GM12878 (cell line): ENCODE results near the gene DCPS. TPM values are rescaled to one million over a fixed set of nuclear protein-coding genes. Genes with fewer than 3 reads are reported as not detected.
"Not testable (repeated sequence)": the region's sequence is repeated elsewhere in the genome, so short reads cannot be mapped to it uniquely, and the experiment has no call there.

Experiments
- ATAC-seq: fragments of 200-7000 bp; cut with Tn5 transposase; 3 replicates; pipeline ENCODE4 v1.9.1; 2020; ENCODE audit warnings: mild to moderate bottlenecking, moderate library complexity
- BruUV-seq: library from RNA; stranded (reverse); fragments of 400-500 nt; replicated peaks from 2 replicates; lab custom pipeline; 2021; lab: Mats Ljungman, UMichigan
- CTCF ChIA-PET: fragments of 300-600 bp; sonication (Branson Sonifier 250); formaldehyde crosslinking; extraction: SDS; loops from one replicate; lab custom pipeline; 2021; ENCODE audit warnings: inconsistent platforms; lab: Yijun Ruan, JAX
- POLR2A ChIA-PET: fragments of 350-600 bp; formaldehyde crosslinking; extraction: SDS; loops from one replicate; lab custom pipeline; 2021; ENCODE audit warnings: inconsistent platforms; lab: Charles Lee
- RAD21 ChIA-PET: fragments of 300-600 bp; sonication (Branson Sonifier 250); formaldehyde crosslinking; loops from one replicate; lab custom pipeline; 2023; ENCODE audit warnings: antibody characterized with exemption; ENCODE audit not compliant: unreplicated experiment; lab: Charles Lee
- SMC1A ChIA-PET: fragments of 300-600 bp; sonication (Branson Sonifier 250); formaldehyde crosslinking; loops from one replicate; lab custom pipeline; 2023; ENCODE audit not compliant: unreplicated experiment, uncharacterized antibody; lab: Charles Lee
- DNase-seq: peaks from one replicate; pipeline ENCODE4 v3.0.0-alpha.2; 2011; ENCODE audit warnings: low read depth, low spot score
- FAIRE-seq: peaks from 3 replicates; lab custom pipeline; 2011; peaks lifted over from hg19 to GRCh38; lab: Jason Lieb, UNC
- H2AFZ ChIP-seq: 2 replicates; pipeline ENCODE4 v1.6.0; 2011; ENCODE audit warnings: low read depth, low read length, control low read depth; ENCODE audit not compliant: control insufficient read depth
- H3K27ac ChIP-seq: 2 replicates; pipeline ENCODE4 v1.5.1; 2011; ENCODE audit warnings: control low read depth; ENCODE audit not compliant: control insufficient read depth, insufficient read depth
- H3K27me3 ChIP-seq, 2 experiments: replicated peaks in 1 of 2; 2 replicates each; pipeline versions ENCODE4 v1.6.0 to v1.6.1; 2011; ENCODE audit warnings: low read length in 1 of 2; ENCODE audit not compliant: control insufficient read depth in 2 of 2, insufficient read depth in 2 of 2
- H3K36me3 ChIP-seq, 2 experiments: 2 replicates each; pipeline ENCODE4 v1.5.1; 2011; ENCODE audit warnings: low read length in 1 of 2; ENCODE audit not compliant: control insufficient read depth in 2 of 2, insufficient read depth in 2 of 2
- H3K4me1 ChIP-seq: 2 replicates; pipeline ENCODE4 v1.6.1; 2011; ENCODE audit warnings: mild to moderate bottlenecking, low read length, moderate library complexity, mixed read lengths; ENCODE audit not compliant: control insufficient read depth, insufficient read depth
- H3K4me2 ChIP-seq: 2 replicates; pipeline ENCODE4 v1.6.0; 2011; ENCODE audit warnings: control low read depth; ENCODE audit not compliant: control insufficient read depth, insufficient read depth
- H3K4me3 ChIP-seq: fragments of 200-600 bp; sonication (generic); 2 replicates; pipeline ENCODE4 v1.5.1; 2016
- H3K79me2 ChIP-seq: 2 replicates; pipeline ENCODE4 v1.6.0; 2011; ENCODE audit warnings: low read length; ENCODE audit not compliant: control insufficient read depth, insufficient read depth
- H3K9ac ChIP-seq: 2 replicates; pipeline ENCODE4 v1.8.0; 2011; ENCODE audit warnings: low read length, control low read depth, mixed read lengths; ENCODE audit not compliant: control insufficient read depth, insufficient read depth
- H3K9me3 ChIP-seq: replicated peaks from 3 replicates; pipeline ENCODE4 v1.5.1; 2011; ENCODE audit warnings: mild to moderate bottlenecking, low read length; ENCODE audit not compliant: control insufficient read depth, insufficient read depth
- H4K20me1 ChIP-seq: 2 replicates; pipeline ENCODE4 v1.6.0; 2011; ENCODE audit not compliant: control insufficient read depth, insufficient read depth
- ATF2 ChIP-seq: IDR thresholded peaks from 2 replicates; pipeline ENCODE4 v1.6.1; 2012; ENCODE audit warnings: low read length, inconsistent platforms
- BCL11A ChIP-seq: IDR thresholded peaks from 2 replicates; pipeline ENCODE4 v1.6.1; 2011; ENCODE audit warnings: low read depth, low read length
- BCL3 ChIP-seq: IDR thresholded peaks from 2 replicates; pipeline ENCODE4 v1.6.1; 2011; ENCODE audit warnings: borderline replicate concordance, low read depth, mild to moderate bottlenecking, moderate library complexity, low read length; ENCODE audit not compliant: insufficient read depth, poor library complexity, severe bottlenecking
- CEBPZ ChIP-seq: fragments of 150-350 bp; IDR thresholded peaks from 2 replicates; pipeline ENCODE4 v1.6.1; 2016; ENCODE audit warnings: low read depth, low read length
- EZH2 ChIP-seq: IDR thresholded peaks from 2 replicates; pipeline ENCODE4 v1.6.1; 2012; ENCODE audit warnings: low read depth, mild to moderate bottlenecking, control low read depth, inconsistent platforms, low read length, borderline replicate concordance; ENCODE audit not compliant: control insufficient read depth
- NR2C2 ChIP-seq: IDR thresholded peaks from 2 replicates; pipeline ENCODE4 v1.6.1; 2011; ENCODE audit warnings: borderline replicate concordance, low read depth; ENCODE audit not compliant: control insufficient read depth, insufficient read length
- PAX5 ChIP-seq: IDR thresholded peaks from 2 replicates; pipeline ENCODE4 v1.6.1; 2011; ENCODE audit warnings: low read depth, low read length, borderline replicate concordance
- PAX8 ChIP-seq: fragments of 450-650 bp; IDR thresholded peaks from 2 replicates; pipeline ENCODE4 v1.6.1; 2017; ENCODE audit warnings: mild to moderate bottlenecking, moderate library complexity
- RBBP5 ChIP-seq: fragments of 200-600 bp; sonication (generic); conservative IDR thresholded peaks from 2 replicates; pipeline ENCODE4 v1.6.1; 2016
- RUNX3 ChIP-seq: IDR thresholded peaks from 2 replicates; pipeline ENCODE4 v1.6.1; 2012; ENCODE audit warnings: low read length, inconsistent platforms
- SP1 ChIP-seq: IDR thresholded peaks from one replicate; pipeline ENCODE4 v1.6.1; 2011; ENCODE audit warnings: low read depth, low read length
- ZNF384 ChIP-seq: IDR thresholded peaks from 2 replicates; pipeline ENCODE4 v1.6.1; 2012; ENCODE audit warnings: low read depth, mild to moderate bottlenecking, low read length, improper control_type of control experiment, borderline replicate concordance
- WGBS: methylation state at CpG from one replicate; pipeline ENCODE4 v1.1.6; 2016; ENCODE audit warnings: low lambda C conversion rate; ENCODE audit not compliant: insufficient replicate concordance, insufficient coverage; ENCODE audit errors: missing lambda C conversion rate; 5-methylcytosine and 5-hydroxymethylcytosine counted together
- in situ Hi-C: fragments of 300-500 bp; cut with MboI; formaldehyde crosslinking; loops from 9 replicates; pipeline ENCODE4 v1.14.3; 2018; ENCODE audit warnings: mixed read lengths
- intact Hi-C: fragments of 100-400 bp; cut with micrococcal nuclease; formaldehyde crosslinking; loops from one replicate; pipeline ENCODE4 v1.14.2; 2022; ENCODE audit not compliant: unreplicated experiment
- polyA plus RNA-seq, 11 experiments: library from polyadenylated mRNA; depleted of rRNA in 4 of 11; unstranded in 6 of 11; stranded (reverse) in 5 of 11; fragments of >200 nt; fragmentation: Nextera tagmentation in 4 of 11; fragmentation: Illumina TruSeq in 1 of 11; extraction: Ambion mirVana in 4 of 11; extraction: Trizol in 1 of 11; gene quantifications; 1 replicate in 1 of 11; 2 replicates in 10 of 11; pipeline versions ENCODE4 v1.2.1 to v1.2.3, GENCODE V29; 2011 to 2016; ENCODE audit warnings: inconsistent platforms in 2 of 11, missing spikeins in 2 of 11, low read depth in 1 of 11
- total RNA-seq, 4 experiments: library from RNA; depleted of rRNA in 3 of 4; stranded (reverse); fragments of >200 nt in 3 of 4; fragmentation: Illumina TruSeq in 1 of 4; extraction: Trizol in 1 of 4; gene quantifications; 2 replicates each; pipeline versions ENCODE4 v1.2.1 to v1.2.3, GENCODE V29; 2013 to 2021

The DCPS gene
- total and polyA plus RNA-seq, 10 of the 15 experiments (the other 5 are each of a cell fraction or from before 2014, with no cell fraction given): 23.5 to 101 (median 67.4) TPM

DNA sequence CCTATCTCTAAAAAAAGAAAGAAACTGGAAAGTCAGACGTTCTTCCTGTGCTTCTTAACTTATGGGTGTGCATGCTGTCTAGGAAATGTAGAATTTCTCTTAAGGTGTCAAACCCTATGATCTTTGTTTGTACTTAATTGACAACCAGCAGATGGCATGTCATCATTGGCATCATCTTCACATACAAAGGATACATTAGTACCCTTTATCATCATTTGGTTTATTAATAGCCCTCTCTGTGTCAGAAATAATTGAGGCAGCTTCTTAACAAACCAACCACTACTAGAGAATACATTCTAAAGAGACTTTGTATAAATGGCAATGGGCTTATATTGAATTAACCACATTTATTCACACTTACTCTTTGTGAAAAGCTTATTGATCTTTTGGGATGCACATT lies 49.0 kb upstream of the DCPS start:
- Histone ChIP-seq H3K4me2 (no peak overlapping the region), H3K9me3 (no peaks in the 10 kb centered on the region), H4K20me1 (no peaks in the 10 kb centered on the region), H3K27me3 (no peaks in the 10 kb centered on the region)
- no peak for FAIRE-seq
- intact Hi-C loops: loop anchor here (5.0 kb wide), 1 partner anchor 338 kb away; no protein-coding TSS in a partner anchor
- CTCF ChIA-PET: no interaction called here
- no peak for ATAC-seq
- no peak for TF ChIP-seq BCL3
- TF ChIP-seq PAX8: no peak
- no peak for TF ChIP-seq PAX5
- TF ChIP-seq ATF2: no peak
- no peak for TF ChIP-seq EZH2
- TF ChIP-seq ZNF384: no peak
- no peak for TF ChIP-seq SP1
- TF ChIP-seq CEBPZ: no peak
- no peak for TF ChIP-seq NR2C2
- no peak for TF ChIP-seq RBBP5
- TF ChIP-seq BCL11A: no peak
- TF ChIP-seq RUNX3: no peak
- TF ChIP-seq, all 136 proteins: peak for 0
- RAD21 ChIA-PET: no interaction called here
- SMC1A ChIA-PET: interaction anchor here (0.7 to 1.1 kb wide), 2 partner anchors 15 to 365 kb away, joined by 3 read pairs; partner anchors contain the start of gene FOXRED1
- no peak for DNase-seq
- no TSS peak for BruUV-seq
- H3K9ac ChIP-seq: no peak overlapping the region
- in situ Hi-C loops: no loop called here
- WGBS: 67% methylated on average over 1 of the region's 1 CpG
- no peaks in the 10 kb centered on the region for H3K79me2 ChIP-seq
- H3K4me3 ChIP-seq: no peak overlapping the region
- no peak overlapping the region for H3K27ac ChIP-seq
- H2AFZ ChIP-seq: no peak overlapping the region
- peaks cover 0 to 3% of the 10 kb centered on the region in 2 experiments; a peak in 2 of 4 replicates for H3K36me3 ChIP-seq
- POLR2A ChIA-PET: no interaction called here
- no peaks in the 10 kb centered on the region for H3K4me1 ChIP-seq

DNA sequence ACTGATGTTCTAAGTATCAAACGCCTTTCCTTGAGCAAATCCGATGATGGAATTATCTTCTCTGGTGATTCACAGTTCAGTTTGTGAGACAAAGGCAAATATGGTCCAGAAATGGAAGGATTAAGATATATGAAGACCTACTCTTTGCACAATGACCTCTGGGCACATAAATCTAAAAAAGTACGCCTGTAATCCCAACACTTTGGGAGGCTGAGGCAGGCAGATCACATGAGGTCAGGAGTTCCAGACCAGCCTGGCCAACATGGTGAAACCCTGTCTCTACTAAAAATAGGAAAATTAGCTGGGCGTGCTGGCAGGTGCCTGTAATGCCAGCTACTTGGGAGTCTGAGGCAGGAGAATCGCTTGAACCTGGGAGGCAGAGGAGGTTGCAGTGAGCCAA lies 48.4 kb upstream of the DCPS start:
- H3K4me2 ChIP-seq, H3K79me2 ChIP-seq, RAD21 ChIA-PET, POLR2A ChIA-PET, H3K4me3 ChIP-seq, H2AFZ ChIP-seq, H3K36me3 ChIP-seq, H3K27me3 ChIP-seq, H3K27ac ChIP-seq, FAIRE-seq, DNase-seq, H4K20me1 ChIP-seq, H3K9ac ChIP-seq, ATAC-seq, H3K9me3 ChIP-seq, BruUV-seq, in situ Hi-C loops, CTCF ChIA-PET, H3K4me1 ChIP-seq: not testable (repeated sequence)
- intact Hi-C loops: loop anchor here (5.0 kb wide), 1 partner anchor 338 kb away; no protein-coding TSS in a partner anchor
- SMC1A ChIA-PET: interaction anchor here (0.7 to 1.1 kb wide), 2 partner anchors 14 to 366 kb away, joined by 3 read pairs; partner anchors contain the start of gene FOXRED1
- WGBS: 79% methylated on average over 5 of the region's 5 CpGs
